AG04450 (cell line): Measurements from ENCODE around the gene KCNIP4. TPM values are rescaled to one million over a fixed set of nuclear protein-coding genes. Genes with fewer than 3 reads are reported as not detected.
"Not testable (repeated sequence)": the region's sequence is repeated elsewhere in the genome, so short reads cannot be mapped to it uniquely, and the experiment has no call there.

Experiments used
- CTCF ChIA-PET: fragments of 300-600, 350-600 bp; formaldehyde crosslinking; extraction: SDS; loops from one replicate; lab custom pipeline; 2022; ENCODE audit warnings: antibody characterized with exemption, inconsistent platforms; lab: Charles Lee
- POLR2A ChIA-PET: fragments of 350-600 bp; formaldehyde crosslinking; extraction: SDS; loops from one replicate; lab custom pipeline; 2021; ENCODE audit warnings: antibody characterized with exemption, inconsistent platforms; lab: Yijun Ruan, JAX
- DNase-seq: peaks from one replicate; pipeline ENCODE4 v3.0.0-alpha.2; 2011; ENCODE audit warnings: low read depth, low spot score
- H3K27ac ChIP-seq: one replicate; pipeline ENCODE4 v1.5.1; 2012; ENCODE audit warnings: low read depth, low read length, control low read depth
- H3K27me3 ChIP-seq: one replicate; pipeline ENCODE4 v1.6.0; 2012; ENCODE audit warnings: low read length; ENCODE audit not compliant: control insufficient read depth, insufficient read depth
- H3K4me3 ChIP-seq: 2 replicates; pipeline ENCODE4 v1.5.1; 2011; ENCODE audit warnings: mild to moderate bottlenecking, low read depth, low read length, control low read depth
- H3K9me3 ChIP-seq: 2 replicates; pipeline ENCODE4 v1.5.1; 2012; ENCODE audit warnings: low read length; ENCODE audit not compliant: control insufficient read depth, insufficient read depth
- polyA plus RNA-seq: library from polyadenylated mRNA; depleted of rRNA; stranded (reverse); fragments of >200 nt; gene quantifications from 2 replicates; pipeline ENCODE4 v1.2.3, GENCODE V29; 2011
- TF ChIP-seq, protein P1 (sequence below): IDR thresholded peaks from 2 replicates; pipeline ENCODE4 v1.5.1; 2011; ENCODE audit warnings: low read depth, low read length, control low read depth, inconsistent platforms

The KCNIP4 gene
- polyA plus RNA-seq, 1 experiment, result not detected

DNA sequence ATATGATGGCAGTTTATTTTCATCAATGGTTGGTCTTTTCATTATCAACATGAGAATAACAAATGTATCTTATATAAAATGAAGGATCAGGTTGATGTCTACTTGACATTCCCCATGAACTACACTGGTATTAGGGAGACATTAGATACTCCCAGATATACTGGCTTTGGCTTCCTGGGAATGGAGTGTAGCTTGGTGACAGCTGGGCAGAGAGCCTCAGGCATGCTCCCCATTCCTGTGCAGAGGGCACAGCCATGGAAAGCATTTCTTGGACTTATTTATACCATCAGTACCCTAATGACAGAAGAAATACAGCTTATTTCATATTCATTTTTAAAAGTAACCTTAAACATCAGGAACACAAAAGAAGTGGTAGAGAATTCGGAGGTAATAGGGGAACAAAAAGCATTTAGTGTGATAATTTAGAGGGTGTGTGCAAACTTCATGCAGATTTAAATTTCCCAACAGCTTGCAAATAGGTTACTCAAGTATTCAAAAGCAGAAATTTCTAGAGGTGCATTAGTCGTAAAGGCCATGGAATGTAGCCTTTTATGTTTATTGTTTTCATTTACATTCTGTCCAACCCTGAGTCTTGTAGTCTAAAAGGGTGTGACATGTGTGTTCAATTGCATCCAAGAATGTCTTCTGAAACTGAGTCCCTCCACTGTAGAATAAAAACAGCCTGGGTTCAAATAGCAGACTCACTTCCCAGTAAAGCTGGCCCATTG lies 573.8 kb downstream of the KCNIP4 start:
- Histone ChIP-seq H3K4me3 (no peak overlapping the region), H3K9me3 (no peaks in the 10 kb centered on the region), H3K27ac (no peak overlapping the region), H3K27me3 (no peaks in the 10 kb centered on the region)
- TF ChIP-seq, protein P1, sequence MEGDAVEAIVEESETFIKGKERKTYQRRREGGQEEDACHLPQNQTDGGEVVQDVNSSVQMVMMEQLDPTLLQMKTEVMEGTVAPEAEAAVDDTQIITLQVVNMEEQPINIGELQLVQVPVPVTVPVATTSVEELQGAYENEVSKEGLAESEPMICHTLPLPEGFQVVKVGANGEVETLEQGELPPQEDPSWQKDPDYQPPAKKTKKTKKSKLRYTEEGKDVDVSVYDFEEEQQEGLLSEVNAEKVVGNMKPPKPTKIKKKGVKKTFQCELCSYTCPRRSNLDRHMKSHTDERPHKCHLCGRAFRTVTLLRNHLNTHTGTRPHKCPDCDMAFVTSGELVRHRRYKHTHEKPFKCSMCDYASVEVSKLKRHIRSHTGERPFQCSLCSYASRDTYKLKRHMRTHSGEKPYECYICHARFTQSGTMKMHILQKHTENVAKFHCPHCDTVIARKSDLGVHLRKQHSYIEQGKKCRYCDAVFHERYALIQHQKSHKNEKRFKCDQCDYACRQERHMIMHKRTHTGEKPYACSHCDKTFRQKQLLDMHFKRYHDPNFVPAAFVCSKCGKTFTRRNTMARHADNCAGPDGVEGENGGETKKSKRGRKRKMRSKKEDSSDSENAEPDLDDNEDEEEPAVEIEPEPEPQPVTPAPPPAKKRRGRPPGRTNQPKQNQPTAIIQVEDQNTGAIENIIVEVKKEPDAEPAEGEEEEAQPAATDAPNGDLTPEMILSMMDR, result no peak
- CTCF ChIA-PET, result no interaction called here
- DNase-seq, result no peak
- POLR2A ChIA-PET, result no interaction called here

DNA sequence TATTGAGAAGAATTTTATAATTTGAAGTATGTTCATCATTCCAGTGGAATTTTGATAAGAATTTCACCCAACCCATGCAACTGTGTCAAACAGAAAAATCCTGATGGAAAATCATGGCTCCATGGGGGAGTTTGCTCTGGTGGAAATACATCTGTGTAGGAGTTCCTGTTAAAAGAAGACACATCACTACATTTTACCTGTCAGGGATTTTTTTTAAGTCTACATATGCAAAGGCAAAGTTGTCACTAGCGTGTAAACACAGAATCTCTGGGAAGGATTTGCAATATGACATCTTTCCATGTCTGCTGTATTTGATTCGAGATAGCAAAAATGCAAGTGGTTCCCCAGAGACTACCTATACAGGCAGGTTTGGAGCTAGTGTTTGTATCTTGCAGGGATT lies 581.0 kb downstream of the KCNIP4 start:
- Histone ChIP-seq H3K27me3 (no peaks in the 10 kb centered on the region), H3K9me3 (no peaks in the 10 kb centered on the region), H3K4me3 (no peak overlapping the region), H3K27ac (no peak overlapping the region)
- POLR2A ChIA-PET, result no interaction called here
- TF ChIP-seq, protein P1, result no peak
- DNase-seq, result no peak
- CTCF ChIA-PET, result no interaction called here

DNA sequence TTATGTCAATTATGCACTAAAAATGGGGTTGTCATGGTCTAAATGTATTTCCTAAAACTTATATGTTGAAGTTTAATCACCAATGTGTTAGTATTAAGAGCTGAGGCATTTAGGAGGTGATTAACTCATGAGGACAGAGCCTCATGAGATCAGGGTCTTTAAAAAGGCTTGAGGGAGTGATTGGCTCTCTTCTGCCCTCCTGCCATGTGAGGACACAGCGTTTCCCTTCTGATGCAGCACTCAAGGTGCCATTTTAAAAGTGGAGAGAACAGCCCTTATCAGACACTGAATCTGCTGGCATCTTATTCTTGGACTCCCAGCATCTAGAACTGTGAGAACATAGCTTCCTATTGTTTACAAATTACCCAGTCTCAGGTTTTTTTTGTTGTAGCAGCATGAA lies 581.7 kb downstream of the KCNIP4 start:
- TF ChIP-seq, protein P1, result no peak
- Histone ChIP-seq H3K27me3 (no peaks in the 10 kb centered on the region), H3K9me3 (no peaks in the 10 kb centered on the region), H3K4me3 (no peak overlapping the region), H3K27ac (no peak overlapping the region)
- CTCF ChIA-PET, result no interaction called here
- POLR2A ChIA-PET, result no interaction called here
- DNase-seq, result no peak

DNA sequence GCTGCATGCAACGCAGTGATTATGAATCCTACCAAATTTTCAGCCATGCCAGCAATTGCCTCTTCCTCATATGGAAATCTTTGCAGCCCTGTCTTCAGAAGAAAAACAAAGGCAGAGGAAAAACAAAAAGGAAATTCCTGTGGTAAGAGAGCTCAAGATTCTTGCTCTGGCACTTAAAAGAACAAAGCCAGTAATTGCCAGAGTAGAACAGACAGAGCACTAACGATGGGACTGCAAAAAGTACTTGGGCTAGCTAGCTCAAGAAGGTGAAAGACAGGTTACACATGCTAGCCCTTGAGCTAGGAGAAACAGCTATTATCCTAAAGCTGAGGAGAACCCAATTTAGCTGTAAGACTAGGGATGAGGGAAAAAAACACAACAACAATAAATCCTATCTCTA lies 582.3 kb downstream of the KCNIP4 start:
- TF ChIP-seq, protein P1, result no peak
- POLR2A ChIA-PET, result no interaction called here
- no peak for DNase-seq
- H3K27me3 ChIP-seq, result no peaks in the 10 kb centered on the region
- H3K27ac ChIP-seq, result no peak overlapping the region
- H3K9me3 ChIP-seq, result no peaks in the 10 kb centered on the region
- no peak overlapping the region for H3K4me3 ChIP-seq
- CTCF ChIA-PET, result no interaction called here

DNA sequence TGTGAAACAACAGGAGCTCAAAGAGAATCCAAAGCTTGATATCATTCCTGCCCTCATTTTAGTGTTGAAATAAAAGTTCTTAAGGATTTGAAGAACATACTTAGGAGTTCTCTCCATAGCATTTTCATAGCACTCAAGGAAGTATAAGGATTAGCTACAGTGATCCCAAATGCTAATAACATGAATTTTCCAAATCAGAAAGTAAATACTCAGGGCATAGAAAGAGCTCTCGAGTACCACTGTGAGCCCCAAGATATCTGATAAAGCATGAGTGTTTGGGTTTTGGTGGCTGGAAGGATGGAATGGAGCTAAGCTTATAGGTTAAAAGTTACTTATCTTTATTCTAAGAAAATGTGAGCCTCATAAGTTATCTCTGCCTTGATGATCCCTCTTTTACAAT lies 584.9 kb downstream of the KCNIP4 start:
- no peak for DNase-seq
- Histone ChIP-seq H3K27me3 (no peaks in the 10 kb centered on the region), H3K9me3 (no peaks in the 10 kb centered on the region), H3K4me3 (no peak overlapping the region), H3K27ac (no peak overlapping the region)
- CTCF ChIA-PET, result no interaction called here
- TF ChIP-seq, protein P1, result no peak
- POLR2A ChIA-PET, result no interaction called here

DNA sequence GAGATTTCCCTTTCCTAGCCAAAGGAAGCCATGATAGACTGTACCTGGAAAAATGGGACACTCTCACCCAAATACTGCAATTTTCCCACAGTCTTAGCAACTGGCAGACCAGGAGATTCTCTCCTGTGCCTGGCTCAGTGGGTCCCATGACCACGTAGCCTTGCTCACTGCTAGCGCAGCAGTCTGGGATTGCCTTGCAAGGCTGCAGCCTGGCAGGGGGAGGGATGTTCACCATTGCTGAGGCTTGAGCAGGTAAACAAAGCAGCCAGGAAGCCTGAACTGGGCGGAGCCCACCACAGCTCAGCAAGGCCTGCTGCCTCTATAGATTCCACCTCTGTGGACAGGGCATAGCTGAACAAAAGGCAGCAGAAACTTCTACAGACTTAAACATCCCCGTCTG lies 596.2 kb downstream of the KCNIP4 start:
- DNase-seq, H3K27me3 ChIP-seq, H3K4me3 ChIP-seq, CTCF ChIA-PET, H3K9me3 ChIP-seq, H3K27ac ChIP-seq, POLR2A ChIA-PET: not testable (repeated sequence)
